Testis (tissue), 3 donors: ENCODE results near the gene COL23A1. TPM values are rescaled to one million over a fixed set of nuclear protein-coding genes. Genes with fewer than 3 reads are reported as not detected.

ENCODE experiments used
- DNase-seq: peaks from one replicate; pipeline ENCODE4 v3.0.0-alpha.2; 2019
- H3K27ac ChIP-seq, 2 donors: fragments of 200-600 bp; sonication (generic); one replicate each; pipeline ENCODE4 v1.5.1; 2019
- H3K27me3 ChIP-seq: fragments of 200-600 bp; sonication (generic); one replicate; pipeline ENCODE4 v1.5.1; 2019
- H3K36me3 ChIP-seq: fragments of 200-600 bp; sonication (generic); one replicate; pipeline ENCODE4 v1.5.1; 2017; ENCODE audit warnings: low read depth; ENCODE audit errors: missing control alignments
- H3K4me1 ChIP-seq: fragments of 200-600 bp; sonication (generic); one replicate; pipeline ENCODE4 v1.5.1; 2019
- H3K4me3 ChIP-seq, 2 donors: fragments of 200-600 bp; sonication (generic); one replicate each; pipeline ENCODE4 v1.5.1; 2017 to 2019
- H3K9me3 ChIP-seq: fragments of 200-600 bp; sonication (generic); one replicate; pipeline ENCODE4 v1.5.1; 2017
- CTCF ChIP-seq, 3 experiments: fragments of 450-650 bp in 2 of 3; fragments of 200-600 bp in 1 of 3; sonication (generic) in 1 of 3; IDR thresholded peaks; one replicate each; pipeline ENCODE4 v1.5.1; 2016 to 2019; ENCODE audit warnings: antibody characterized with exemption in 3 of 3, mild to moderate bottlenecking in 2 of 3, moderate library complexity in 1 of 3
- POLR2A ChIP-seq: fragments of 450-650 bp; IDR thresholded peaks from one replicate; pipeline ENCODE4 v1.6.1; 2017; ENCODE audit warnings: antibody characterized with exemption, mild to moderate bottlenecking, moderate library complexity
- WGBS, 2 donors: methylation state at CpG; one replicate each; pipeline ENCODE4 v1.1.5; 2018; 5-methylcytosine and 5-hydroxymethylcytosine counted together
- intact Hi-C: fragments of 100-400 bp; cut with DNase I; formaldehyde crosslinking; loops from one replicate; pipeline ENCODE4 v1.15.1; 2023; ENCODE audit warnings: low total_unique reads
- polyA plus RNA-seq: library from polyadenylated mRNA; stranded (reverse); fragments of 350-450 nt; fragmentation: Illumina TruSeq; extraction: RNeasy Lipid Tissue Mini Kit (QIAGEN cat#74804); gene quantifications from one replicate; pipeline ENCODE4 v1.2.3, GENCODE V29; 2014; ENCODE audit warnings: low read depth, low replicate concordance; ENCODE audit not compliant: insufficient read depth
- total RNA-seq, 2 donors: library from RNA; depleted of rRNA; stranded (reverse); fragments of >200 nt; gene quantifications; one replicate each; pipeline ENCODE4 v1.2.3, GENCODE V29; 2016

Gene COL23A1
- total and polyA plus RNA-seq, 3 donors from 2014 or later = 4.3 to 5.5 (median 5.0) TPM

GRCh38 chr5:178427576-178428197 is 162.5 kb downstream of the COL23A1 start:
- WGBS, 2 donors = 73 to 84% methylated on average over 4 of the region's 4 CpGs
- Histone ChIP-seq H3K36me3 (no peaks in the 10 kb centered on the region), H3K4me3 (no peak overlapping the region), H3K27ac (no peak overlapping the region), H3K4me1 (no peaks in the 10 kb centered on the region), H3K9me3 (no peaks in the 10 kb centered on the region), H3K27me3 (no peaks in the 10 kb centered on the region)
- TF ChIP-seq CTCF (IDR thresholded peaks at IDR 0.05) (no peak), POLR2A (no peak)
- intact Hi-C loops = no loop called here
- peak; percentile 4 for DNase-seq

- Histone ChIP-seq H3K4me1 (no peaks in the 10 kb centered on the region), H3K27me3 (no peaks in the 10 kb centered on the region), H3K36me3 (no peaks in the 10 kb centered on the region), H3K27ac (no peak overlapping the region), H3K9me3 (no peaks in the 10 kb centered on the region), H3K4me3 (no peak overlapping the region)
- no peak for TF ChIP-seq CTCF (IDR thresholded peaks at IDR 0.05)
- TF ChIP-seq POLR2A = no peak
- whole genome bisulfite sequencing, 2 donors = 90 to 96% methylated on average over 26 of the region's 26 CpGs
- intact Hi-C loops = no loop called here
- peak; percentile 5 for DNase-seq
Observed at GRCh38 chr5:178426326-178427130, 163.7 kb downstream of the COL23A1 start.

- Histone ChIP-seq H3K9me3 (no peaks in the 10 kb centered on the region), H3K27me3 (no peaks in the 10 kb centered on the region), H3K36me3 (no peaks in the 10 kb centered on the region), H3K27ac (no peak overlapping the region), H3K4me3 (no peak overlapping the region), H3K4me1 (no peaks in the 10 kb centered on the region)
- DNase-seq = peak; percentile 5
- TF ChIP-seq CTCF (IDR thresholded peaks at IDR 0.05) (no peak), POLR2A (no peak)
- WGBS, 2 donors = 93 to 95% methylated on average over 12 of the region's 12 CpGs
- intact Hi-C loops = no loop called here
Observed at GRCh38 chr5:178425621-178426068, 164.5 kb downstream of the COL23A1 start.

GRCh38 chr5:178424810-178425177 is 165.4 kb downstream of the COL23A1 start:
- H3K9me3 ChIP-seq = no peaks in the 10 kb centered on the region
- H3K4me1 ChIP-seq = no peaks in the 10 kb centered on the region
- no peak overlapping the region for H3K27ac ChIP-seq
- H3K27me3 ChIP-seq = no peaks in the 10 kb centered on the region
- DNase-seq = peak; percentile 9
- 80 to 87% methylated on average over 5 to 10 of the region's 10 CpGs for WGBS, 2 donors
- TF ChIP-seq CTCF (IDR thresholded peaks at IDR 0.05) = no peak
- TF ChIP-seq POLR2A = no peak
- intact Hi-C loops = no loop called here
- H3K4me3 ChIP-seq = no peak overlapping the region
- H3K36me3 ChIP-seq = no peaks in the 10 kb centered on the region
